GM10266 (cell line): Measurements from ENCODE around the gene TOR3A.

Experiments
- DNase-seq: peaks from one replicate; pipeline ENCODE4 v3.0.0; 2012; ENCODE audit errors: extremely low spot score
- CTCF ChIP-seq: IDR thresholded peaks from 2 replicates; pipeline ENCODE4 v1.5.1; 2012; ENCODE audit warnings: mild to moderate bottlenecking, low read depth; ENCODE audit not compliant: control insufficient read depth, insufficient read depth; ENCODE audit errors: missing control alignments

The TOR3A gene

GRCh38 chr1:179053486-179053885 lies 28.4 kb upstream of the TOR3A start:
- no peak for DNase-seq
- no peak for TF ChIP-seq CTCF

GRCh38 chr1:179055937-179056336 lies 25.9 kb upstream of the TOR3A start:
- TF ChIP-seq CTCF, result no peak
- no peak for DNase-seq

GRCh38 chr1:179058487-179059483 lies 23.1 kb upstream of the TOR3A start:
- DNase-seq, result no peak
- TF ChIP-seq CTCF, result no peak

GRCh38 chr1:179061360-179062282 lies 20.2 kb upstream of the TOR3A start:
- no peak for DNase-seq
- no peak for TF ChIP-seq CTCF

GRCh38 chr1:179066471-179066870 lies 15.4 kb upstream of the TOR3A start:
- no peak for DNase-seq
- TF ChIP-seq CTCF, result no peak

- no peak for TF ChIP-seq CTCF
- no peak for DNase-seq
Measured at GRCh38 chr1:179077396-179077795, 4.5 kb upstream of the TOR3A start.
